Fibroblast of upper back skin (primary cell): ENCODE results near the gene MMP7.

Experiments
- DNase-seq: peaks from one replicate; pipeline ENCODE4 v3.0.0-alpha.2; 2013

Gene MMP7

DNA sequence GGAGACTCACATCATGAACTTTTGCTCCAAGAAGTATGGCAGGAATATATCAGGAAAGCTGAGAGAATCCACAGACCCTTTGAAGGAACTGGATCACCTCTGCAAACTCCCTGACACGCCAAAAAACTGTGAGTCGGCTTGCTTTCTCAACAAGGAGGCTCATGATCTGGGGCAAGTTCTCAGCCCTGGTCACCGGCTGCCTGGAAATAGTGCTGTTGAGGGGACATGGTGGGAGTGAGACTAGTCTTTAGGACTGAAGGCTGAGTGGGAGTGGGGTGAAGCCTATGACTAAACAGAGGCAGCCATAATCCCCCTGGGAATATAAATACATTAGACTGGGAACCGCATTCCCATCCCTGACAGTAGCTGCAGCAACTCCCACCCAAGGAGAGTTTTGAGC, 8.4 kb upstream of the MMP7 start:
- DNase-seq, result no peak

- no peak for DNase-seq
These were observed 3.8 kb upstream of the MMP7 start for GRCh38 chr11:102534261-102534872.

DNA sequence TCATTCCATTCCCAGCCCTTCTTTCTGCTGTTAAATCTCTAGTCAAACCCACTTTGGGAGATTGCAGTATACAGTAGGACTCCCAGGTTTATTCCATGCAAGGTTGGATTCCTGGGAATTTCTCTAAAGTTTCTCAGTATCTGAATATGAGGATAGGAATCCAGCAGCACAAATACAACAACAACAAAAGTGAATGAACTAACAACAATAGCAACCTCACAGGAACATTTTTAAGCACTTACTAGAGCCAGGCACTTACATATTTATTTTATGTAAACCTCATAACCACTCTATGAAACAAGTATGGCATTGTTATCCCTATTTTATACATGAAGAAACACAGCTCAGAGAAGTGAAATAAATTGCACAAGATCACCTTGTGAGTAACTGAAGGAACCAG, 1.9 kb downstream of the MMP7 start:
- DNase-seq, result no peak

- peak; percentile 36 for DNase-seq
These were observed 2.9 kb downstream of the MMP7 start for GRCh38 chr11:102527684-102528083.

GRCh38 chr11:102527041-102527440, 3.5 kb downstream of the MMP7 start:
- no peak for DNase-seq

DNA sequence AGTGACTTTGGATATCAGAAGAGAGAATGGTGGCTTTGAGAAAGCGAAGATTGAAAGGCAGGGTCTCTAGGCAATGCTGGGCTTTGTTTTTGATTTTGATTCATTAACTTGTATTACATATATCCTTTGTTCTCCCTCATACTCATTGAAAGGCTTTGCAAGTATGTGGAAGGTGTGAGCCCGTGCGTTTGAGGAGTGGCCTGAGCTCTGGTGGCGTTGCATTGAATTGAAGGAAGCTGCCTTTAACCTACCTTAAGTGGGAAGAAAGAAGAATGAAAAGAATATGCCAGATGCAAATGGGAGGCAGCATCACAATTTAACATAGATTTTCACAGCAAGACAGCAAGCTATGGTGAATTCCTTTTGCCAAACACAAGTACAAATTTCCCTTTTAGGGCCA, 6.7 kb downstream of the MMP7 start:
- no peak for DNase-seq

GRCh38 chr11:102523189-102523570, 7.4 kb downstream of the MMP7 start:
- DNase-seq, result no peak

DNA sequence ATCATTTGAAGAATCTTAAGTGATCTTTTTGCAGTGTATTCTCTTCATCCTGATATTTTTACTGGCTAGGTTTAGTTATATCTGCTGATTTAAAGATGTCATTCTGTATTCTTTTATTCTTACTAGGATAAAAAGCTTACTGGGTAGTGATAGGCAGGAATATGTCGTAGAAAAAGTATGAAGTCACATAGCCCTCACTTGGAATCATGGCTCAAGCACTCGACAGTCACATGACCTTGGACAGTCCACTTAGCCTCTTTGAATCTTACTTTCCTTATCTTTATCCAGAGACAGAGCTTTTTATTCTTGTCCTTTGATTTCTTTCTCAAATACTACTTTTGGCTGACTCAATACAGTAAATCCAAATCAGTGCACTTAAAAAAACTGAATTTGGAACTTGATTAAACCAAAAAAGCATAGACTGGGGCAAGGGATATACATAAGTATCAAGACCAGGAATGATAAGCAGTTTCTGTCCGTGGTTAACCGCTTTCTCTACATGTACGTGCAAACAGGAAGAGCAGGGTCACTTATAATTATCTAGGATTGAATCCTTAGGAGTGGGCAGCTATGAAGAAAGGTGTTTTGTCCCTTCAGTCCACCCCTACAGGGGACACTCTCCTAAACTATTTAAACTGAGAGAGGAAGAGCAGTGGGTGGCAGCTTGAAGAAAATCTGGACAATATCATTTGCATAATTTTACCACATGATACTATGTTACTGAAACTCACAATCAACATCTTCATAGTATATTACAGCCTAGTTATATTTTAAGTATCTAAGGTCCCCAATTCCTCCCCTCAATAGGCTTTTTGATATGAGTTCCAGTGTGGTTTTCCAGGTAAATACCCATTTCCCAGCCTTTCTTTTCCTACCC, 8.0 kb downstream of the MMP7 start:
- no peak for DNase-seq

GRCh38 chr11:102521121-102521520, 9.4 kb downstream of the MMP7 start:
- no peak for DNase-seq

- no peak for DNase-seq
These were observed 10.0 kb downstream of the MMP7 start for GRCh38 chr11:102520514-102520913.

GRCh38 chr11:102518296-102519094, 12.1 kb downstream of the MMP7 start:
- no peak for DNase-seq

GRCh38 chr11:102517670-102518069, 12.9 kb downstream of the MMP7 start:
- no peak for DNase-seq

GRCh38 chr11:102516179-102516578, 14.4 kb downstream of the MMP7 start:
- DNase-seq, result no peak

DNA sequence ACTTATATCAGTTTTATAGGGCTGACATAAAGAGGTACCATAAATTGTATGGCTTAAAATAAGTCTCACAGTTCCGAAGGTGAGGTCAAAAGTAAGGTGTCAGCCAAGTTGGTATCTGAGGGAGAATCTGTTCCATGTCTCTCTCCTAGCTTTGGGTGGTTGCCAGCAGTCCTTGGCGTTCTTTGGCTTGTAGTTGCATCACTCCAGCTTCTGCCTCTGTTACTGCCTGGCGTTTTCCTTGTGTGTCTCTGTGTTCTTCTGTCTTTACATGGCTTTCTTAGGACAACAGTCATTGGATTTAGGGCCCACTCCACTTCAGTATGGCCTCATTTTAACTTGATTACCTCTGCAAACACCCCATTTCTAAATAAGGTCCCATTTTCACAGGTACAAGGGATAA, 16.7 kb downstream of the MMP7 start:
- peak; percentile 52 for DNase-seq

DNA sequence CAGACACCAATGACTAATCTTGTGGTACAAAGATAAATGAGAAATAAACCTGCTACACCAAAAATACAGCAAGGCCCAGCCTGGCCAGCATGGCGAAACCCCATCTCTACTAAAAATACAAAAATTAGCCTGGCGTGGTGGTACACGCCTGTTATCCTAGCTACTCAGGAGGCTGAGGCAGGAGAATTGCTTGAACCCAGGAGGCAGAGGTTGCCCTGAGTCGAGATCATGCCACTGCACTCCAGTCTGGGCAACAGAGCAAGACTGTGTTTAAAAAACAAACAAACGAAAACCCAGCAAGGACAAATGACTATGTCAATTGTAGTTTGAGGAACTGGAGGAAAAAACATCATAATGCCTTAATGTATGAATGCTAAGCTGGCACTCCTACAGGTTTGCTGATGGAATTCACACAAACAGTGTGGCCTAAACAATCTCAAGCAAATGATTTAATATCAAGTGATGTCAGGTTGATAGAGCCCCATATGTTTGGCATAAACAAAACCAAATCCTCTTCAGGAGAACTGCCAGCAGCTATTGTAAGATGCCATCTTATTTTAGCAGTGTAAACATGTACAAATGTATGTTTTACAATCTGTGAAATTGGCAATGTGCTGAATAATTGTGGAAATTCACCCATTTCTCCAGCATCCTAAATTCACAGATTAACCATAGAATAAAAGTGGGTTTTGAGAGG, 20.0 kb downstream of the MMP7 start:
- no peak for DNase-seq

DNA sequence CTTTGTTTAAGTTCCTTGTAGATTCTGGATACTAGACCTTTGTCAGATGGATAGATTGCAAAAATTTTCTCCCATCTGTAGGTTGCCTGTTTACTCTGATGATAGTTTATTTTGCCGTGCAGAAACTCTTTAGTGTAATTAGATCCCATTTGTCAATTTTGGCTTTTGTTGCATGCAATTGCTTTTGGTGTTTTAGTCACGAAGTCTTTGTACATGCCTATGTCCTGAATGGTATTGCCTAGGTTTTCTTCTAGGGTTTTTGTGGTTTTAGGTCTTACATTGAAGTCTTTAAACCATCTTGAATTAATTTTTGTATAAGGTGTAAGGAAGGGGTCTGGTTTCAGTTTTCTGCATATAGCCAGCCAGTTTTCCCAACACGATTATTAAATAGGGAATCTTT, 27.7 kb downstream of the MMP7 start:
- peak; percentile 64 for DNase-seq

- no peak for DNase-seq
These were observed 29.7 kb downstream of the MMP7 start for GRCh38 chr11:102500829-102501228.

DNA sequence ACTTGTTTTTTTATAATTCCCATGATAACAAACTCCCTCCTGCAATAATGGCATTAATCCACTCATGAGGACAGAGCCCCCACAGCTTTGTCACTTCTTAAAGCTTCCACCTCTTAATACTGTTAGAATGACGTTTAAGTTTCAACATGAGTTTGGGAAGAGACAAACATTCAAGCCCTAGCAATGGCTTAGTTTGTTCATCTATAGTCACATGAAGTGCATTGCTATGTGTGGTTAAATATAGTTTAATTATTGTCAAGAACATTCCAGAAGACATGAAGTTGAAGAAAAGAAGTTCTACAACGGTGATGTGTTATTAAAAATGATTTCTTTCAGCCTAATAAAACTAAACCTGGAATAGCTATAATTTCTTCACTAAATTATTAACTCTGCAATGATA, 30.6 kb downstream of the MMP7 start:
- no peak for DNase-seq

- DNase-seq, result no peak
These were observed 31.4 kb downstream of the MMP7 start for GRCh38 chr11:102499151-102499550.

- DNase-seq, result peak; percentile 66
These were observed 33.5 kb downstream of the MMP7 start for GRCh38 chr11:102497061-102497460.

DNA sequence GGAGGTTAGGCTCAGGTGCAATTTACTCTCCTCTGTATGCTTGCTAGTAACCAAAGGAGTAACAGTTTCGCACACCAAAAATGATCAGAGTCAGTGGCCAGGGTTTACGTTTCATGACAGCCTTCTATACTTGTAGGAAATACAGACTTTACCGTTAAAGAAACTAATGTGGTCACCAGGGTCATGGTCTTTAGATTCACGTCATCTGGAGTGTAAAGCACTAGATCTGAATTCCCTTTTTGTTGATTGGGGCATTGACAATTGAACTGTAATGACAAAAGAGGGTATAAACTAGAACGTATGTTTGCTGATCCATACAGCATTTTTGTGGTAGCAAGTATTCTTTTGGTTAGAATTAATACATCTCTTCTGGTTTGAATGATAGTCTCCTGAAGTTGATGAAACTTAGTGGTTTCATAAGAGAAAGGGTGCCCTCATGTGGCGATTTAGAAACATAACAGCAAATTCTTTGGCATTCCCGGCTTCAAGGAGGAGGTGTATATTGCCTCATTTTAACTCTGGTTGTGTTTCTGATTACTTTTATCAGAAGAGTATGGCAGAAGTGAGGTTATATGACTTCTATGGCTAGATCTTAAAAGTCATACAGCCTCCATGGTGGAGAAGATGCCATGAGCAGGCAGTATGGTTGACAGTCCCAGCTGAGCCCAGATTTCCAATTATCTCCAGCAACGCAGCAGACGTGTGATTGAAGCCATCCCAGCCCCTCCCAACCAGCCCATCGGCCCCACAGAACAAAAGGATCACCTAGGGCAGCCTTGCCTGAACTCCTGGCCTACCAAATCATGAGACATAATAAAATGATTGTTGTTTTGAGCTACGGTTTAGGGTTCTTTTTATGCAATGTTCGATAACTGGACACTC, 35.1 kb downstream of the MMP7 start:
- DNase-seq, result peak; percentile 90

DNA sequence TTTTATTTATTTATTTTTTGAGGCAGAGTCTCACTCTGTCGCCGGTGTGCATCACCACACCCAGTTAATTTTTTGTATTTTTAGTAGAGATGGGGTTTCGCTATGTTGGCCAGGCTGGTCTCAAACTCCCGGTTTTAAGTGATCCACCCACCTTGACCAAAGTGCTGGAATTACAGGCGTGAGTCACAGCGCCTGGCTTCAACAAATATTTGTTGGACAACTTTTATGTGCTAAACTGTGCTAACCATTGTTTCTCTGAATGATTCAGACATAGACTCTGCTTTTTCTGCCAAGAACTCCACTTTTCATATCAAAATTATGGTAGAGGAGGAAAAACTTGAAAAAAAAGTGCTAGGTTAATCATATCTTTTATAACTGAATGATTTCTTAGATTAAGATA, 36.3 kb downstream of the MMP7 start:
- peak; percentile 40 for DNase-seq
